ENCODE results near the gene CALHM3.

Gene CALHM3

GRCh38 chr10:103474077-103474476 lies 5.0 kb downstream of the CALHM3 start:
- DNase-seq (ENCODE audit: low read depth in 2 of 2): no peak

GRCh38 chr10:103473261-103473671 lies 5.8 kb downstream of the CALHM3 start:
- no peak for DNase-seq (ENCODE audit: low read depth in 2 of 2)

- DNase-seq (ENCODE audit: low read depth in 2 of 2): no peak
Observed at GRCh38 chr10:103472005-103472404, 7.0 kb downstream of the CALHM3 start.

GRCh38 chr10:103470761-103471653 lies 8.0 kb downstream of the CALHM3 start:
- DNase-seq (ENCODE audit: low read depth in 2 of 2): peak; percentile 46 to 52

GRCh38 chr10:103469201-103469600 lies 9.8 kb downstream of the CALHM3 start:
- DNase-seq (ENCODE audit: low read depth in 2 of 2): no peak

GRCh38 chr10:103467406-103467805 lies 11.6 kb downstream of the CALHM3 start:
- DNase-seq (ENCODE audit: low read depth in 2 of 2): no peak

- DNase-seq (ENCODE audit: low read depth in 2 of 2): no peak
Observed at GRCh38 chr10:103466734-103467133, 12.3 kb downstream of the CALHM3 start.

- DNase-seq (ENCODE audit: low read depth in 2 of 2): no peak
Observed at GRCh38 chr10:103465411-103466179, 13.4 kb downstream of the CALHM3 start.

- DNase-seq (ENCODE audit: low read depth in 2 of 2): no peak
Observed at GRCh38 chr10:103463499-103463898, 15.5 kb downstream of the CALHM3 start.

- DNase-seq (ENCODE audit: low read depth in 2 of 2): no peak
Observed at GRCh38 chr10:103459615-103460014, 19.4 kb downstream of the CALHM3 start.

GRCh38 chr10:103458720-103459119 lies 20.3 kb downstream of the CALHM3 start, which contains the start of gene CALHM1:
Gene CALHM1, minus strand, starts transcription at chr10:103458900. Its CDS starts 149 bp downstream, at chr10:103458751.
- no peak for DNase-seq (ENCODE audit: low read depth in 2 of 2)

GRCh38 chr10:103457896-103458583 lies 21.0 kb downstream of the CALHM3 start:
- DNase-seq (ENCODE audit: low read depth in 2 of 2): no peak

- DNase-seq (ENCODE audit: low read depth in 2 of 2): no peak
Observed at GRCh38 chr10:103457176-103457712, 21.8 kb downstream of the CALHM3 start.

- DNase-seq (ENCODE audit: low read depth in 2 of 2): no peak
Observed at GRCh38 chr10:103456074-103456660, 22.9 kb downstream of the CALHM3 start.

- no peak for DNase-seq (ENCODE audit: low read depth in 2 of 2)
Observed at GRCh38 chr10:103455235-103455634, 23.8 kb downstream of the CALHM3 start.

- DNase-seq (ENCODE audit: low read depth in 2 of 2): no peak
Observed at GRCh38 chr10:103454026-103454425, 25.0 kb downstream of the CALHM3 start.

GRCh38 chr10:103452506-103453230 lies 26.4 kb downstream of the CALHM3 start:
- no peak for DNase-seq (ENCODE audit: low read depth in 2 of 2)

GRCh38 chr10:103451831-103452505 lies 27.1 kb downstream of the CALHM3 start, which contains the start of gene CALHM2:
Gene CALHM2, minus strand, starts transcription at chr10:103452370. Its CDS starts 2,429 bp downstream, at chr10:103449941.
- DNase-seq (ENCODE audit: low read depth in 2 of 2): peak; percentile 13 to 24

- DNase-seq (ENCODE audit: low read depth in 2 of 2): no peak
Observed at GRCh38 chr10:103451091-103451813, 27.8 kb downstream of the CALHM3 start.
